MCF 10A (cell line): ENCODE results near the gene SFTPD. TPM values are rescaled to one million over a fixed set of nuclear protein-coding genes. Genes with fewer than 3 reads are reported as not detected.

Experiments used
- BruUV-seq: library from RNA; stranded (reverse); fragments of 400-500 nt; replicated peaks from 2 replicates; lab custom pipeline; 2021; lab: Mats Ljungman, UMichigan
- CTCF ChIA-PET: fragments of 300-600 bp; sonication (Branson Sonifier 250); formaldehyde crosslinking; extraction: SDS; loops from one replicate; lab custom pipeline; 2021; ENCODE audit warnings: antibody characterized with exemption, inconsistent platforms; lab: Yijun Ruan, JAX
- POLR2A ChIA-PET: fragments of 300-600, 350-650 bp; sonication (Branson Sonifier 250); formaldehyde crosslinking; extraction: SDS; loops from one replicate; lab custom pipeline; 2020; ENCODE audit warnings: antibody characterized with exemption, inconsistent platforms; lab: Yijun Ruan, JAX
- DNase-seq: peaks from one replicate; pipeline ENCODE4 v3.0.0-alpha.2; 2018; ENCODE audit not compliant: unreplicated experiment
- H3K27ac Mint-ChIP-seq: one replicate; pipeline ENCODE4 v1.8.0; 2022; ENCODE audit warnings: mild to moderate bottlenecking, low read depth, mixed read lengths; ENCODE audit not compliant: unreplicated experiment
- H3K27me3 Mint-ChIP-seq: one replicate; pipeline ENCODE4 v1.8.0; 2022; ENCODE audit warnings: mixed read lengths; ENCODE audit not compliant: insufficient read depth, unreplicated experiment
- H3K36me3 Mint-ChIP-seq: one replicate; pipeline ENCODE4 v1.8.0; 2022; ENCODE audit warnings: mild to moderate bottlenecking, moderate library complexity, mixed read lengths; ENCODE audit not compliant: insufficient read depth, unreplicated experiment
- H3K4me1 Mint-ChIP-seq: one replicate; pipeline ENCODE4 v1.8.0; 2022; ENCODE audit warnings: mixed read lengths; ENCODE audit not compliant: insufficient read depth, unreplicated experiment
- H3K4me3 Mint-ChIP-seq: one replicate; pipeline ENCODE4 v1.8.0; 2022; ENCODE audit warnings: mild to moderate bottlenecking, moderate library complexity, mixed read lengths; ENCODE audit not compliant: unreplicated experiment
- H3K9me3 Mint-ChIP-seq: one replicate; pipeline ENCODE4 v1.8.0; 2022; ENCODE audit warnings: mixed read lengths; ENCODE audit not compliant: unreplicated experiment
- CTCF ChIP-seq: fragments of 200-600 bp; IDR thresholded peaks from one replicate; pipeline ENCODE4 v1.8.0; 2022; ENCODE audit warnings: antibody characterized with exemption, mild to moderate bottlenecking; ENCODE audit not compliant: unreplicated experiment
- intact Hi-C: fragments of 100-400 bp; cut with micrococcal nuclease; formaldehyde crosslinking; loops from 2 replicates; pipeline ENCODE4 v1.14.1; 2022
- total RNA-seq: library from RNA; stranded (reverse); gene quantifications from 2 replicates; pipeline ENCODE4 v1.2.3, GENCODE V29; 2022

Gene SFTPD
- total RNA-seq, 1 experiment from 2014 or later, result 0.23 TPM

GRCh38 chr10:79979976-79980687, 31.2 kb upstream of the SFTPD start:
- Mint-ChIP-seq H3K36me3 (no peaks in the 10 kb centered on the region), H3K27ac (no peak overlapping the region), H3K9me3 (peaks cover 7% of the 10 kb centered on the region), H3K4me3 (no peak overlapping the region), H3K4me1 (peaks cover 17% of the 10 kb centered on the region), H3K27me3 (no peaks in the 10 kb centered on the region)
- DNase-seq, result no peak
- BruUV-seq, result no TSS peak
- ChIA-PET POLR2A (interaction anchor here (0.9 to 1.2 kb wide), 2 partner anchors 10 to 31 kb away, joined by 4 read pairs; partner anchors contain the start of gene SFTPD), CTCF (no interaction called here)
- no peak for TF ChIP-seq CTCF
- intact Hi-C loops, result no loop called here

- ChIA-PET CTCF (no interaction called here), POLR2A (interaction anchor here (0.9 kb wide), 1 partner anchor 9 kb away, joined by 4 read pairs; no protein-coding TSS in a partner anchor)
- Mint-ChIP-seq H3K9me3 (peaks cover 7% of the 10 kb centered on the region), H3K4me1 (peaks cover 10% of the 10 kb centered on the region), H3K27ac (no peak overlapping the region), H3K36me3 (no peaks in the 10 kb centered on the region), H3K4me3 (no peak overlapping the region), H3K27me3 (no peaks in the 10 kb centered on the region)
- BruUV-seq, result no TSS peak
- intact Hi-C loops, result no loop called here
- no peak for TF ChIP-seq CTCF
- no peak for DNase-seq
Measured at GRCh38 chr10:79979310-79979975, 30.5 kb upstream of the SFTPD start.

- no peak for TF ChIP-seq CTCF
- peak; percentile 8 for DNase-seq
- Mint-ChIP-seq H3K36me3 (no peaks in the 10 kb centered on the region), H3K9me3 (peaks cover 7% of the 10 kb centered on the region), H3K27ac (no peak overlapping the region), H3K4me1 (peaks cover 6% of the 10 kb centered on the region), H3K27me3 (peaks cover 13% of the 10 kb centered on the region), H3K4me3 (no peak overlapping the region)
- ChIA-PET CTCF (interaction anchor here (0.8 kb wide), 1 partner anchor 25 kb away, joined by 3 read pairs; no protein-coding TSS in a partner anchor), POLR2A (interaction anchor here (0.6 kb wide), 3 partner anchors 66 to 989 kb away, joined by 3 read pairs; no protein-coding TSS in a partner anchor)
- no TSS peak for BruUV-seq
- intact Hi-C loops, result no loop called here
Measured at GRCh38 chr10:79976999-79977398, 28.1 kb upstream of the SFTPD start.

GRCh38 chr10:79970062-79970461, 21.2 kb upstream of the SFTPD start:
- BruUV-seq, result no TSS peak
- no peaks in the 10 kb centered on the region for H3K36me3 Mint-ChIP-seq
- no peak for TF ChIP-seq CTCF
- DNase-seq, result no peak
- no peak overlapping the region for H3K27ac Mint-ChIP-seq
- H3K4me1 Mint-ChIP-seq, result no peaks in the 10 kb centered on the region
- H3K4me3 Mint-ChIP-seq, result no peak overlapping the region
- ChIA-PET POLR2A (interaction anchor here (0.9 kb wide), 1 partner anchor 10 kb away, joined by 4 read pairs; no protein-coding TSS in a partner anchor), CTCF (no interaction called here)
- peaks cover 23% of the 10 kb centered on the region for H3K27me3 Mint-ChIP-seq
- intact Hi-C loops, result no loop called here
- peaks cover 12% of the 10 kb centered on the region for H3K9me3 Mint-ChIP-seq
